HTR-8/SVneo (cell line): ENCODE results near the gene SEC24D.
"Not testable (repeated sequence)": the region's sequence is repeated elsewhere in the genome, so short reads cannot be mapped to it uniquely, and the experiment has no call there.

Experiments
- DNase-seq: peaks from one replicate; pipeline ENCODE4 v3.0.0; 2011; ENCODE audit warnings: low spot score, mixed read lengths; ENCODE audit not compliant: insufficient read length
- FAIRE-seq: peaks from 2 replicates; lab custom pipeline; 2011; peaks lifted over from hg19 to GRCh38; lab: Jason Lieb, UNC

Gene SEC24D

GRCh38 chr4:118814058-118814457, 21.9 kb downstream of the SEC24D start:
- FAIRE-seq (no peak), DNase-seq (no peak)

- FAIRE-seq (no peak), DNase-seq (no peak)
Measured at GRCh38 chr4:118813561-118813960, 22.4 kb downstream of the SEC24D start.

GRCh38 chr4:118811832-118812231, 24.1 kb downstream of the SEC24D start:
- no peak for FAIRE-seq
- no peak for DNase-seq

- FAIRE-seq, result no peak
- DNase-seq, result no peak
Measured at GRCh38 chr4:118810991-118811764, 24.7 kb downstream of the SEC24D start.

DNA sequence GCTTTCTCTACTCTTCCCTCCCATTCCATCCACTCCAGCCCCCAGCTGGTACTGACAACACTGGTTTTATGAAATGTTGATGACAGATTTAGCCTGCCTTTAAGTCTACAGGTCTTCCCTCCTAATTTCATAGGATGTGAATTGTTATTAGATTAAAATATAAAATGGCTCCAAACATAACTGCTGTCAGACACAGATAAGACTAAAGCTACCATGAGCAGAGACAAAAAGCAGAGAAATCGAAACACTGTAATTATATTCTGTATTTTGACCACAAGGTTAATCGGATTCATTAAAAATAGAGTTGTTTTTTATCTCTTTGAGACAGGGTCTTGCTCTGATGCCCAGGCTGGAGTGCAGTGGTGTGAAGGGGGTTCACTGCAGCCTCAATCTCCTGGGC, 28.3 kb downstream of the SEC24D start:
- no peak for FAIRE-seq

GRCh38 chr4:118803253-118803652, 32.7 kb downstream of the SEC24D start:
- DNase-seq (no peak), FAIRE-seq (no peak)

More for the DNA sequence above, 28.3 kb downstream of the SEC24D start:
- no peak for DNase-seq

- FAIRE-seq, result no peak
- DNase-seq, result no peak
Measured at GRCh38 chr4:118801895-118802575, 33.9 kb downstream of the SEC24D start.

- DNase-seq, result no peak
- no peak for FAIRE-seq
Measured at GRCh38 chr4:118799231-118799942, 36.5 kb downstream of the SEC24D start.

- DNase-seq (no peak), FAIRE-seq (no peak)
Measured at GRCh38 chr4:118798658-118799057, 37.3 kb downstream of the SEC24D start.

GRCh38 chr4:118797558-118798142, 38.3 kb downstream of the SEC24D start:
- FAIRE-seq (no peak), DNase-seq (no peak)

- DNase-seq, FAIRE-seq: not testable (repeated sequence)
Measured at GRCh38 chr4:118791690-118792446, 44.1 kb downstream of the SEC24D start.

DNA sequence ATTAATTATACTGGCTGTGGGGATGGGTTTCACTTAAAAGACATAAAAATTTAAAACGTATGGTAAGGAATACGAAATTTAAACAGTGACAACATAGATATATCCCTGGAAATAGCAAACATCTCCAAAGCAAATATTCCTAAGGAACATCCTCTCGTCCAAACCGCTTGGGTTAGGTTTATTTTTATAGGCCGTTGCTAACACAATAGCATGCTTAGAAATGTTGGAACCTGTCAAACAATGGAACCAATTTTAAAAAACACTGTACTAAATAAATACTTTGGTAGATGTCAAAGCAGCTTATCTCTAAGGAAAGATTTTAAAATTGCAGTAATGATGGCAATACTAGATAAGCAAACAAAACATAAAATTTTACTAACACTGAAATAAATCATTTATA, 45.4 kb downstream of the SEC24D start:
- FAIRE-seq (no peak), DNase-seq (no peak)

- FAIRE-seq (no peak), DNase-seq (no peak)
Measured at GRCh38 chr4:118788911-118789310, 47.0 kb downstream of the SEC24D start.

GRCh38 chr4:118787844-118788380, 48.0 kb downstream of the SEC24D start:
- no peak for FAIRE-seq
- no peak for DNase-seq

GRCh38 chr4:118784776-118785175, 51.1 kb downstream of the SEC24D start:
- DNase-seq (no peak), FAIRE-seq (no peak)

- DNase-seq (no peak), FAIRE-seq (no peak)
Measured at GRCh38 chr4:118783887-118784286, 52.0 kb downstream of the SEC24D start.

- not testable (repeated sequence) for FAIRE-seq, DNase-seq
Measured at GRCh38 chr4:118782886-118783285, 53.0 kb downstream of the SEC24D start.

DNA sequence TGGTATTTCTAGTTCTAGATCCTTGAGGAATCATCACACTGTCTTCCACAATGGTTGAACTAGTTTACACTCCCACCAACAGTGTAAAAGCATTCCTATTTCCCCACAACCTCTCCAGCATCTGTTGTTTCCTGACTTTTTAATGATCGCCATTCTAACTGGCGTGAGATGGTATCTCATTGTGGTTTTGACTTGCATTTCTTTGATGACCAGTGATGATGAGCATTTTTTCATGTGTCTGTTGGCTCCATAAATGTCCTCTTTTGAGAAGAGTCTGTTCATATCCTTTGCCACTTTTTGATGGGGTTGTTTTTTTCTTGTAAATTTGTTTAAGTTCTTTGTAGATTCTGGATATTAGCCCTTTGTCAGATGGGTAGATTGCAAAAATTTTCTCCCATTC, 58.3 kb downstream of the SEC24D start:
- not testable (repeated sequence) for FAIRE-seq

GRCh38 chr4:118776955-118777640, 58.8 kb downstream of the SEC24D start:
- not testable (repeated sequence) for FAIRE-seq, DNase-seq

More for the DNA sequence above, 58.3 kb downstream of the SEC24D start:
- not testable (repeated sequence) for DNase-seq
